Esophagus squamous epithelium (tissue), 4 donors: Measurements from ENCODE around the gene STK32C.
A peak's percentile ranks its signal among the peaks of the same experiment; 100 is the strongest.

Experiments used
- POLR2A ChIP-seq, 4 donors: fragments of 450-650 bp; IDR thresholded peaks; one replicate each; pipeline ENCODE4 v1.6.1; 2017; ENCODE audit warnings: antibody characterized with exemption in 4 of 4, mild to moderate bottlenecking in 4 of 4, moderate library complexity in 3 of 4
- TF ChIP-seq, protein P1 (sequence below), 6 experiments: fragments of 450-650 bp in 4 of 6; fragments of 200-600 bp in 2 of 6; sonication (generic) in 2 of 6; IDR thresholded peaks; one replicate each; pipeline ENCODE4 v1.5.1; 2016 to 2019; ENCODE audit warnings: antibody characterized with exemption in 6 of 6, mild to moderate bottlenecking in 4 of 6, moderate library complexity in 4 of 6

DNA sequence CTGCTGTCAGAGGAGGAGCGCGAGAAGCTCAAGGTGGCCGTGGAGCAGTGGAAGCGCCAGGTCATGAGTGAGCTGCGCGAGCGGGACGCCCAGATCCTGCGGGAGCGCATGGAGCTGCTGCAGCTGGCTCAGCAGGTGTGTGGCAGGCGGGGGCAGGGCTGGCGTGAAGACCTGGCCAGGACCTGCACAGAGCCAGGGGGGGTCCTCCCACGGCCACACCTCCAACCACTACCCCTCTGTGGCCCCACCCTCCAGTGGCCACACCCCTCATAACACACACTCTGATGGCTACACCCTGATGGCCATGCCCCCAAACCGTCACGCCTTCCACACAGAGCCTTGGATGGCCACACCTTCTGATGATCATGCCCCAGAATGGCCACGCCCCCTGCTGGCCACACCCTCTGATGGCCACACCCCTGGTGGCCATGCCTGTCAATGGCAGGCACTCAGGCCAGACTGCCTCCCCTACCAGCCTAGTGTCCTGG is 144.4 kb downstream of the STK32C start:
- TF ChIP-seq POLR2A (IDR thresholded peaks at IDR 0.05) = no peak
- TF ChIP-seq, protein P1, sequence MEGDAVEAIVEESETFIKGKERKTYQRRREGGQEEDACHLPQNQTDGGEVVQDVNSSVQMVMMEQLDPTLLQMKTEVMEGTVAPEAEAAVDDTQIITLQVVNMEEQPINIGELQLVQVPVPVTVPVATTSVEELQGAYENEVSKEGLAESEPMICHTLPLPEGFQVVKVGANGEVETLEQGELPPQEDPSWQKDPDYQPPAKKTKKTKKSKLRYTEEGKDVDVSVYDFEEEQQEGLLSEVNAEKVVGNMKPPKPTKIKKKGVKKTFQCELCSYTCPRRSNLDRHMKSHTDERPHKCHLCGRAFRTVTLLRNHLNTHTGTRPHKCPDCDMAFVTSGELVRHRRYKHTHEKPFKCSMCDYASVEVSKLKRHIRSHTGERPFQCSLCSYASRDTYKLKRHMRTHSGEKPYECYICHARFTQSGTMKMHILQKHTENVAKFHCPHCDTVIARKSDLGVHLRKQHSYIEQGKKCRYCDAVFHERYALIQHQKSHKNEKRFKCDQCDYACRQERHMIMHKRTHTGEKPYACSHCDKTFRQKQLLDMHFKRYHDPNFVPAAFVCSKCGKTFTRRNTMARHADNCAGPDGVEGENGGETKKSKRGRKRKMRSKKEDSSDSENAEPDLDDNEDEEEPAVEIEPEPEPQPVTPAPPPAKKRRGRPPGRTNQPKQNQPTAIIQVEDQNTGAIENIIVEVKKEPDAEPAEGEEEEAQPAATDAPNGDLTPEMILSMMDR (IDR thresholded peaks at IDR 0.05) = peak in 2 of 6 experiments; percentile 15 to 39
